HepG2 (cell line): ENCODE results near the gene LTB4R. TPM values are rescaled to one million over a fixed set of nuclear protein-coding genes. Genes with fewer than 3 reads are reported as not detected.

Source experiments
- ATAC-seq: fragments of 200-7000 bp; cut with Tn5 transposase; 3 replicates; pipeline ENCODE4 v1.9.1; 2020; ENCODE audit warnings: mild to moderate bottlenecking, moderate library complexity
- BruUV-seq: library from RNA; stranded (reverse); fragments of 400-500 nt; replicated peaks from 2 replicates; lab custom pipeline; 2021; lab: Mats Ljungman, UMichigan
- CTCF ChIA-PET: fragments of 300-600 bp; formaldehyde crosslinking; extraction: SDS; loops from one replicate; lab custom pipeline; 2021; ENCODE audit warnings: low total read pairs, inconsistent platforms, low intra/inter-chr PET ratio; lab: Yijun Ruan, JAX
- POLR2A ChIA-PET: fragments of 350-600 bp; sonication (Branson Sonifier 250); formaldehyde crosslinking; loops from one replicate; lab custom pipeline; 2020; ENCODE audit warnings: antibody characterized with exemption, inconsistent platforms; lab: Yijun Ruan, JAX
- DNase-seq: peaks from one replicate; pipeline ENCODE4 v3.0.0-alpha.2; 2015; ENCODE audit warnings: low spot score
- FAIRE-seq: peaks from 3 replicates; lab custom pipeline; 2011; peaks lifted over from hg19 to GRCh38; lab: Jason Lieb, UNC
- H2AFZ ChIP-seq: one replicate; pipeline ENCODE4 v1.6.1; 2011; ENCODE audit warnings: low read length, inconsistent platforms
- H3K27ac ChIP-seq: fragments of 300-600 bp; 3 replicates; pipeline ENCODE4 v1.8.0; 2011; ENCODE audit warnings: mixed run types, mild to moderate bottlenecking, mixed read lengths, low read length, inconsistent platforms; ENCODE audit not compliant: insufficient read depth; ENCODE audit errors: extremely low read length
- H3K27me3 ChIP-seq, 2 experiments: fragments of 200-600 bp in 1 of 2; 2 replicates in 1 of 2; 3 replicates in 1 of 2; pipeline versions ENCODE4 v1.6.0 to v1.8.0; 2011; ENCODE audit warnings: low read length in 2 of 2, mild to moderate bottlenecking in 2 of 2, moderate library complexity in 2 of 2, inconsistent platforms in 1 of 2; ENCODE audit not compliant: insufficient read depth in 2 of 2, control insufficient read depth in 1 of 2
- H3K36me3 ChIP-seq, 2 experiments: fragments of 200-600 bp in 1 of 2; replicated peaks in 1 of 2; 2 replicates in 1 of 2; 3 replicates in 1 of 2; pipeline versions ENCODE4 v1.5.1 to v1.8.0; 2011; ENCODE audit warnings: low read length in 2 of 2, inconsistent platforms in 1 of 2; ENCODE audit not compliant: insufficient read depth in 2 of 2, control insufficient read depth in 1 of 2
- H3K4me1 ChIP-seq: 2 replicates; pipeline ENCODE4 v1.5.1; 2012; ENCODE audit warnings: low read length, inconsistent platforms; ENCODE audit not compliant: insufficient read depth
- H3K4me2 ChIP-seq: 2 replicates; pipeline ENCODE4 v1.6.0; 2011; ENCODE audit warnings: low read depth, low read length, inconsistent platforms
- H3K4me3 ChIP-seq, 3 experiments: fragments of 200-600 bp in 1 of 3; sonication (generic), shearing (Covaris generic) in 1 of 3; replicated peaks in 1 of 3; 2 replicates each; pipeline ENCODE4 v1.5.1; 2011 to 2016; ENCODE audit warnings: low read length in 3 of 3, inconsistent platforms in 2 of 3, low read depth in 2 of 3, mild to moderate bottlenecking in 2 of 3, control low read depth in 1 of 3, mixed read lengths in 1 of 3; ENCODE audit not compliant: insufficient read depth in 1 of 3
- H3K79me2 ChIP-seq: one replicate; pipeline ENCODE4 v1.6.1; 2011; ENCODE audit warnings: low read length, inconsistent platforms; ENCODE audit not compliant: insufficient read depth
- H3K9ac ChIP-seq: 2 replicates; pipeline ENCODE4 v1.6.0; 2011; ENCODE audit warnings: mild to moderate bottlenecking, low read depth, low read length, inconsistent platforms; ENCODE audit not compliant: insufficient read depth
- H3K9me3 ChIP-seq: 2 replicates; pipeline ENCODE4 v1.5.1; 2012; ENCODE audit warnings: mild to moderate bottlenecking, low read length
- H4K20me1 ChIP-seq: 2 replicates; pipeline ENCODE4 v1.6.0; 2011; ENCODE audit warnings: inconsistent platforms, mild to moderate bottlenecking, low read length, moderate library complexity; ENCODE audit not compliant: insufficient read depth
- ISL2 ChIP-seq: sonication (generic); formaldehyde crosslinking; IDR thresholded peaks from 2 replicates; pipeline ENCODE4 v1.5.0; 2020; ENCODE audit warnings: missing genetic modification reagents
- MATR3 ChIP-seq: sonication (generic); formaldehyde crosslinking; IDR thresholded peaks from 2 replicates; pipeline ENCODE4 v1.4.0; 2020; ENCODE audit warnings: missing genetic modification reagents
- RBM22 ChIP-seq: fragments of 200-400 bp; formaldehyde crosslinking; optimal IDR thresholded peaks from 2 replicates; pipeline ENCODE3; 2017; ENCODE audit warnings: mild to moderate bottlenecking, low read length, moderate library complexity
- TARDBP ChIP-seq: sonication (generic); formaldehyde crosslinking; IDR thresholded peaks from 2 replicates; pipeline ENCODE4 v1.8.0; 2022; ENCODE audit warnings: mild to moderate bottlenecking, missing genetic modification reagents
- TFDP2 ChIP-seq: sonication (generic); formaldehyde crosslinking; IDR thresholded peaks from 2 replicates; pipeline ENCODE4 v1.4.0; 2020; ENCODE audit warnings: missing genetic modification reagents
- ZFYVE20 ChIP-seq: sonication (generic); formaldehyde crosslinking; IDR thresholded peaks from 2 replicates; pipeline ENCODE4 v1.8.0; 2023; ENCODE audit warnings: low read depth, mild to moderate bottlenecking, moderate library complexity, missing genetic modification reagents, borderline replicate concordance
- ZNF552 ChIP-seq: sonication (generic); formaldehyde crosslinking; IDR thresholded peaks from 2 replicates; pipeline ENCODE4 v1.9.0; 2022; ENCODE audit warnings: missing genetic modification reagents, mild to moderate bottlenecking, borderline replicate concordance
- WGBS: methylation state at CpG from one replicate; pipeline ENCODE4 v1.1.6; 2017; ENCODE audit warnings: low lambda C conversion rate; 5-methylcytosine and 5-hydroxymethylcytosine counted together
- in situ Hi-C: cut with HindIII; loops from 2 replicates; pipeline ENCODE4 v1.10.0; 2017; ENCODE audit warnings: low pct_unique_long_range_greater_than_20kb; ENCODE audit not compliant: extremely low pct_ligation_motif_present
- intact Hi-C: fragments of 100-400 bp; cut with micrococcal nuclease; formaldehyde crosslinking; loops from one replicate; pipeline ENCODE4 v1.10.0; 2022; ENCODE audit not compliant: unreplicated experiment
- polyA plus RNA-seq, 8 experiments: library from polyadenylated mRNA; depleted of rRNA in 3 of 8; stranded (reverse) in 7 of 8; unstranded in 1 of 8; fragments of >200 nt; fragmentation: Illumina TruSeq in 4 of 8; extraction: Trizol in 4 of 8; gene quantifications; 2 replicates each; pipeline versions ENCODE4 v1.2.1 to v1.2.3, GENCODE V29; 2011 to 2016; ENCODE audit warnings: low read depth in 4 of 8, missing spikeins in 1 of 8, mixed read lengths in 1 of 8; ENCODE audit not compliant: insufficient read depth in 1 of 8
- total RNA-seq, 5 experiments: library from RNA; depleted of rRNA; stranded (reverse); fragments of >200 nt; fragmentation: Illumina TruSeq; extraction: Trizol; gene quantifications; 2 replicates each; pipeline ENCODE4 v1.2.3, GENCODE V29; 2016; ENCODE audit warnings: low read depth in 1 of 5
- TF ChIP-seq, protein P1 (sequence below): sonication (generic); formaldehyde crosslinking; IDR thresholded peaks from 2 replicates; pipeline ENCODE4 v1.4.0; 2020; ENCODE audit warnings: mild to moderate bottlenecking, low read depth, missing genetic modification reagents

Gene LTB4R
- total and polyA plus RNA-seq, 2 of the 13 experiments (the other 11 are each of a cell fraction or from before 2014, with no cell fraction given) = 3.2 to 8.2 TPM

DNA sequence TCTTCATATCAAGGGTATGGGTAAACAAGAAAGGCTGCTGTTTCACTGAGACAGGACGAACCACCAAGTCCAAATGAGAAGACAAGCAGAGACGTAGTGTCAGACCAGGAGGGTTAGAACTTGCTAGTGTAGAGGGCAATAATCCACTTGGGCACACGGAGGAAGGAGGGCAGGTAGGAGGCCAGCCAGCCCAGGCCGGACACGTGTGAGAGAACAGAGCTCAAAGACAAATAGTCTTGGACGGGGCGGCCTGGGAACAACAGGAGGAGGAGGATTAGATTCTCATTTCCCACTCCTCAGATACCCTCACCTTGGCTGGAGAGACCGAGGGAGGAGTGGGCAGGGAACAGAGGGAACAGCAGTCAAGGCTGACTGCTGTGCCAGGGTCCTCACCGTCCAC, 20.6 kb upstream of the LTB4R start:
- H3K36me3 ChIP-seq = peaks cover 40 to 58% of the 10 kb centered on the region in 2 experiments
- CTCF ChIA-PET = no interaction called here
- H3K27ac ChIP-seq = no peak overlapping the region
- no peaks in the 10 kb centered on the region for H4K20me1 ChIP-seq
- H3K9me3 ChIP-seq = no peaks in the 10 kb centered on the region
- H3K4me2 ChIP-seq = no peak overlapping the region
- DNase-seq = no peak
- TF ChIP-seq TARDBP = no peak
- no peak for TF ChIP-seq ZFYVE20 (CRISPR knock-in tag)
- TF ChIP-seq MATR3 = 0 out of 2 replicates have a peak, but pooled peaks have one; percentile 66
- peak; percentile 76 for TF ChIP-seq RBM22
- TF ChIP-seq, protein P1, sequence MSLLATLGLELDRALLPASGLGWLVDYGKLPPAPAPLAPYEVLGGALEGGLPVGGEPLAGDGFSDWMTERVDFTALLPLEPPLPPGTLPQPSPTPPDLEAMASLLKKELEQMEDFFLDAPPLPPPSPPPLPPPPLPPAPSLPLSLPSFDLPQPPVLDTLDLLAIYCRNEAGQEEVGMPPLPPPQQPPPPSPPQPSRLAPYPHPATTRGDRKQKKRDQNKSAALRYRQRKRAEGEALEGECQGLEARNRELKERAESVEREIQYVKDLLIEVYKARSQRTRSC = no peak
- no peak for TF ChIP-seq ZNF552 (CRISPR knock-in tag)
- TF ChIP-seq TFDP2 (CRISPR knock-in tag) = no peak
- no peak for TF ChIP-seq ISL2 (CRISPR knock-in tag)
- TF ChIP-seq, all 625 proteins: peak for 2
- Histone ChIP-seq H3K4me1 (peaks cover 10% of the 10 kb centered on the region), H3K9ac (no peak overlapping the region), H3K4me3 (no peak overlapping the region), H3K27me3 (no peaks in the 10 kb centered on the region), H2AFZ (no peak overlapping the region), H3K79me2 (no peaks in the 10 kb centered on the region)
- FAIRE-seq = no peak
- WGBS = 86% methylated on average over 9 of the region's 9 CpGs
- POLR2A ChIA-PET = interaction anchor here (0.9 to 24.7 kb wide), 4 partner anchors 8 to 50 kb away, joined by 3 to 850 read pairs (median 31); partner anchors contain the start of genes CIDEB, DHRS1, GMPR2 and NEDD8
- no TSS peak for BruUV-seq
- in situ Hi-C loops = no loop called here
- intact Hi-C loops = loop anchor here (10.0 kb wide), 1 partner anchor 986 kb away; the partner anchor contains the start of genes BCL2L2 and PPP1R3E
- no peak; the same call in 2 of the 3 replicates for ATAC-seq
